Neural cell (in vitro differentiated cells): ENCODE data around the gene TCTN1. TPM values are rescaled to one million over a fixed set of nuclear protein-coding genes. Genes with fewer than 3 reads are reported as not detected.

Experiments used
- H2AFZ ChIP-seq: fragments of 200-600, 300-800 bp; sonication (generic), shearing (Covaris generic); 2 replicates; pipeline ENCODE4 v1.6.0; 2014; ENCODE audit warnings: low read depth, mild to moderate bottlenecking, antibody characterized with exemption, low read length, moderate library complexity
- H3F3A ChIP-seq: fragments of 200-600 bp; shearing (Covaris generic); 2 replicates; pipeline ENCODE4 v1.6.1; 2016; ENCODE audit warnings: mild to moderate bottlenecking, moderate library complexity, mixed read lengths, antibody characterized with exemption, low read length; ENCODE audit not compliant: insufficient read depth, poor library complexity, severe bottlenecking
- H3K27ac ChIP-seq: fragments of 200-600, 300-800 bp; sonication (generic), shearing (Covaris generic); 2 replicates; pipeline ENCODE4 v1.5.1; 2014; ENCODE audit warnings: mild to moderate bottlenecking, low read length, moderate library complexity
- H3K27me3 ChIP-seq: fragments of 300-800, 200-600 bp; sonication (generic), shearing (Covaris generic); 2 replicates; pipeline ENCODE4 v1.6.0; 2014; ENCODE audit warnings: mild to moderate bottlenecking, low read depth, low read length, moderate library complexity; ENCODE audit not compliant: insufficient read depth
- H3K36me3 ChIP-seq: fragments of 300-800, 200-600 bp; sonication (generic), shearing (Covaris generic); 2 replicates; pipeline ENCODE4 v1.5.1; 2014; ENCODE audit warnings: mild to moderate bottlenecking, antibody characterized with exemption, low read length, moderate library complexity; ENCODE audit not compliant: insufficient read depth
- H3K4me2 ChIP-seq: fragments of 300-800, 200-600 bp; sonication (generic), shearing (Covaris generic); 2 replicates; pipeline ENCODE4 v1.6.0; 2014; ENCODE audit warnings: mild to moderate bottlenecking, low read length
- H3K4me3 ChIP-seq: fragments of 300-800, 200-600 bp; sonication (generic), shearing (Covaris generic); 2 replicates; pipeline ENCODE4 v1.5.1; 2014; ENCODE audit warnings: mild to moderate bottlenecking, low read length, moderate library complexity
- H3K79me2 ChIP-seq: fragments of 200-600 bp; shearing (Covaris generic); replicated peaks from 2 replicates; pipeline ENCODE4 v1.6.0; 2014; ENCODE audit warnings: mild to moderate bottlenecking, low read length, moderate library complexity; ENCODE audit not compliant: insufficient read depth
- H3K9ac ChIP-seq: fragments of 300-800, 200-600 bp; sonication (generic), shearing (Covaris generic); 2 replicates; pipeline ENCODE4 v1.6.1; 2016; ENCODE audit warnings: mild to moderate bottlenecking, low read length, mixed read lengths
- H3K9me2 ChIP-seq: fragments of 200-600 bp; shearing (Covaris generic); 2 replicates; pipeline ENCODE4 v1.6.1; 2016; ENCODE audit warnings: mild to moderate bottlenecking, low read length, mixed read lengths; ENCODE audit not compliant: insufficient read depth
- H3K9me3 ChIP-seq: fragments of 200-600, 300-800 bp; sonication (generic), shearing (Covaris generic); 2 replicates; pipeline ENCODE4 v1.6.1; 2016; ENCODE audit warnings: mild to moderate bottlenecking, mixed run types, low read length, moderate library complexity, mixed read lengths
- H4K20me1 ChIP-seq: fragments of 200-600 bp; shearing (Covaris generic); 2 replicates; pipeline ENCODE4 v1.6.1; 2016; ENCODE audit warnings: mild to moderate bottlenecking, mixed run types; ENCODE audit not compliant: insufficient read depth
- EP300 ChIP-seq: fragments of 450-650 bp; conservative IDR thresholded peaks from 2 replicates; pipeline ENCODE4 v1.6.1; 2014; ENCODE audit warnings: antibody characterized with exemption, mild to moderate bottlenecking, moderate library complexity; ENCODE audit not compliant: poor library complexity, severe bottlenecking
- EZH2 ChIP-seq: fragments of 200-600, 300-800 bp; shearing (Covaris generic), sonication (generic); IDR thresholded peaks from 2 replicates; pipeline ENCODE4 v1.6.1; 2014; ENCODE audit warnings: antibody characterized with exemption, low read length, borderline replicate concordance, mild to moderate bottlenecking; ENCODE audit not compliant: insufficient read depth, poor library complexity, severe bottlenecking
- POLR2AphosphoS5 ChIP-seq: IDR thresholded peaks from 2 replicates; pipeline ENCODE4 v1.6.1; 2012
- RAD21 ChIP-seq: fragments of 450-650 bp; conservative IDR thresholded peaks from 2 replicates; pipeline ENCODE4 v1.6.1; 2014; ENCODE audit warnings: antibody characterized with exemption, mild to moderate bottlenecking, moderate library complexity
- TAF1 ChIP-seq: IDR thresholded peaks from 2 replicates; pipeline ENCODE4 v1.6.1; 2012; ENCODE audit warnings: low read depth
- polyA plus RNA-seq: library from polyadenylated mRNA; depleted of rRNA; stranded (reverse); fragments of >200 nt; gene quantifications from 2 replicates; pipeline ENCODE4 v1.2.3, GENCODE V29; 2014
- TF ChIP-seq, protein P1 (sequence below): fragments of 450-650 bp; IDR thresholded peaks from 2 replicates; pipeline ENCODE4 v1.5.1; 2014; ENCODE audit warnings: antibody characterized with exemption, mild to moderate bottlenecking, moderate library complexity; ENCODE audit not compliant: poor library complexity, severe bottlenecking
- TF ChIP-seq, protein P2 (sequence below): IDR thresholded peaks from 2 replicates; pipeline ENCODE4 v1.6.1; 2012; ENCODE audit warnings: borderline replicate concordance

TCTN1 gene
- polyA plus RNA-seq, 1 donor from 2014 or later = 58.3 TPM

DNA sequence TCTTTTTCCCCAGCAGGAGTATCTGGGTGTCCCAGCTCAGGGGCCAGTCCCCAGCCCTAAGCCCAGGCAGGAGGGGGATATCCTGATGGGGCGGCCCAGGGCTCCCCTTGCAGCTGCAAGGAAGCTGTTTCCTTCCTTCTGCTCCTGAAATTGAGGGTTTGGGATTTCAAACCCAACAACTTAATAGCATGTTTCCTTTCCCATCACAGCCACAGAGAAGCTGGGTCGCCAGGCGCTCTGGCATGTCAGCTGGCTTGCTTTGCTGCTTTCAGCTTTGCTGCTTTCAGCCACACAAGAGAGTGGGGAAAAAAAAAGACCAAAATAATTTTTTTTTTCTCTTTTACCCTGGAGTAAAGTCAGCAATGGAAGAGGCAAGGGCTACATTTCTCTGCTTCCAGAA lies 44.9 kb downstream of the TCTN1 start:
- Histone ChIP-seq H3K4me2 (no peak overlapping the region), H4K20me1 (no peaks in the 10 kb centered on the region), H3F3A (no peaks in the 10 kb centered on the region), H3K79me2 (no peaks in the 10 kb centered on the region), H3K27me3 (no peaks in the 10 kb centered on the region), H3K27ac (no peak overlapping the region), H3K9me2 (no peaks in the 10 kb centered on the region), H3K36me3 (no peaks in the 10 kb centered on the region), H3K4me3 (no peak overlapping the region), H3K9ac (no peak overlapping the region), H3K9me3 (no peaks in the 10 kb centered on the region), H2AFZ (no peak overlapping the region)
- TF ChIP-seq, protein P1, sequence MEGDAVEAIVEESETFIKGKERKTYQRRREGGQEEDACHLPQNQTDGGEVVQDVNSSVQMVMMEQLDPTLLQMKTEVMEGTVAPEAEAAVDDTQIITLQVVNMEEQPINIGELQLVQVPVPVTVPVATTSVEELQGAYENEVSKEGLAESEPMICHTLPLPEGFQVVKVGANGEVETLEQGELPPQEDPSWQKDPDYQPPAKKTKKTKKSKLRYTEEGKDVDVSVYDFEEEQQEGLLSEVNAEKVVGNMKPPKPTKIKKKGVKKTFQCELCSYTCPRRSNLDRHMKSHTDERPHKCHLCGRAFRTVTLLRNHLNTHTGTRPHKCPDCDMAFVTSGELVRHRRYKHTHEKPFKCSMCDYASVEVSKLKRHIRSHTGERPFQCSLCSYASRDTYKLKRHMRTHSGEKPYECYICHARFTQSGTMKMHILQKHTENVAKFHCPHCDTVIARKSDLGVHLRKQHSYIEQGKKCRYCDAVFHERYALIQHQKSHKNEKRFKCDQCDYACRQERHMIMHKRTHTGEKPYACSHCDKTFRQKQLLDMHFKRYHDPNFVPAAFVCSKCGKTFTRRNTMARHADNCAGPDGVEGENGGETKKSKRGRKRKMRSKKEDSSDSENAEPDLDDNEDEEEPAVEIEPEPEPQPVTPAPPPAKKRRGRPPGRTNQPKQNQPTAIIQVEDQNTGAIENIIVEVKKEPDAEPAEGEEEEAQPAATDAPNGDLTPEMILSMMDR = no peak
- TF ChIP-seq, protein P2, sequence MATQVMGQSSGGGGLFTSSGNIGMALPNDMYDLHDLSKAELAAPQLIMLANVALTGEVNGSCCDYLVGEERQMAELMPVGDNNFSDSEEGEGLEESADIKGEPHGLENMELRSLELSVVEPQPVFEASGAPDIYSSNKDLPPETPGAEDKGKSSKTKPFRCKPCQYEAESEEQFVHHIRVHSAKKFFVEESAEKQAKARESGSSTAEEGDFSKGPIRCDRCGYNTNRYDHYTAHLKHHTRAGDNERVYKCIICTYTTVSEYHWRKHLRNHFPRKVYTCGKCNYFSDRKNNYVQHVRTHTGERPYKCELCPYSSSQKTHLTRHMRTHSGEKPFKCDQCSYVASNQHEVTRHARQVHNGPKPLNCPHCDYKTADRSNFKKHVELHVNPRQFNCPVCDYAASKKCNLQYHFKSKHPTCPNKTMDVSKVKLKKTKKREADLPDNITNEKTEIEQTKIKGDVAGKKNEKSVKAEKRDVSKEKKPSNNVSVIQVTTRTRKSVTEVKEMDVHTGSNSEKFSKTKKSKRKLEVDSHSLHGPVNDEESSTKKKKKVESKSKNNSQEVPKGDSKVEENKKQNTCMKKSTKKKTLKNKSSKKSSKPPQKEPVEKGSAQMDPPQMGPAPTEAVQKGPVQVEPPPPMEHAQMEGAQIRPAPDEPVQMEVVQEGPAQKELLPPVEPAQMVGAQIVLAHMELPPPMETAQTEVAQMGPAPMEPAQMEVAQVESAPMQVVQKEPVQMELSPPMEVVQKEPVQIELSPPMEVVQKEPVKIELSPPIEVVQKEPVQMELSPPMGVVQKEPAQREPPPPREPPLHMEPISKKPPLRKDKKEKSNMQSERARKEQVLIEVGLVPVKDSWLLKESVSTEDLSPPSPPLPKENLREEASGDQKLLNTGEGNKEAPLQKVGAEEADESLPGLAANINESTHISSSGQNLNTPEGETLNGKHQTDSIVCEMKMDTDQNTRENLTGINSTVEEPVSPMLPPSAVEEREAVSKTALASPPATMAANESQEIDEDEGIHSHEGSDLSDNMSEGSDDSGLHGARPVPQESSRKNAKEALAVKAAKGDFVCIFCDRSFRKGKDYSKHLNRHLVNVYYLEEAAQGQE = no peak
- TF ChIP-seq EP300 (no peak), POLR2AphosphoS5 (peak; percentile 97)

DNA sequence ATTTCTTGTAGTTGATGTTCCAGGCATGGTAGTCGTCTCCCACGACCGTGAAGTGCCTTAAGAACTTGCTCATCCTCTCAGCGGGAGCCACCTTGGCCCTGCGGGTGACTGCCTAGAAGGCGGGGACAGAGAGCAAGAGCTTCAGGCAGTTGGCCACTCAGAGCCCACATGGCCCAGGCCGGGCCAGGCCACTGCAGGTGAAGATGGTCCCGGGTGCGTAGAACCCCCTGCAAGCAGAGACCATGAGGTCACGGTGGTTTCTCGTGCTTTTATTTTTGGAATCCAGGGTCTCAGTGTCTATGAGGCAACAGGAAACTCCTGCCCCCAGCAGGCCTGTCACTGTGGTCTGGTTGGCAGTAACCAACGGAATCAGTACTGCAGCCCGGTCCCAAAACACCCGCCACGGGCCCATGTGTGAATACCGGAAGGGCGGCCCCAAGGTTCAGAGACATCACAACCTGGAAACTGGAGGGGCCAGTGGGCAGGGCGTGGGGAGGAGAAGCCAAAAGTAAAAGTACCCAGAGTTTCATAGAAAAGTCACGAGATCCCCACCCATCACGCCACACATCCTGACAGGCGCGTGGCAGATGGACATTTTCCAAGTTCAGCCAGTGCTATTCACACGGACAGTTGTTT lies 47.5 kb downstream of the TCTN1 start:
- no peaks in the 10 kb centered on the region for H4K20me1 ChIP-seq
- H3K27me3 ChIP-seq = no peaks in the 10 kb centered on the region
- no peak overlapping the region for H3K9ac ChIP-seq
- H3K9me2 ChIP-seq = no peaks in the 10 kb centered on the region
- H3K27ac ChIP-seq = no peak overlapping the region
- TF ChIP-seq TAF1 (no peak), EZH2 (no peak), RAD21 (no peak), POLR2AphosphoS5 (no peak)
- TF ChIP-seq, protein P2 = no peak
- no peaks in the 10 kb centered on the region for H3K79me2 ChIP-seq
- no peak overlapping the region for H2AFZ ChIP-seq
- H3K4me2 ChIP-seq = no peak overlapping the region
- H3F3A ChIP-seq = no peaks in the 10 kb centered on the region
- no peak overlapping the region for H3K4me3 ChIP-seq
- H3K9me3 ChIP-seq = no peaks in the 10 kb centered on the region
- no peaks in the 10 kb centered on the region for H3K36me3 ChIP-seq
